ENCODE results near the gene B3GNT4. TPM values are rescaled to one million over a fixed set of nuclear protein-coding genes. Genes with fewer than 3 reads are reported as not detected.
A peak's percentile ranks its signal among the peaks of the same experiment; 100 is the strongest.
"Not testable (repeated sequence)": the region's sequence is repeated elsewhere in the genome, so short reads cannot be mapped to it uniquely, and the experiment has no call there.

The B3GNT4 gene
- total RNA-seq, 4 donors from 2014 or later: 0.24 to 0.37 TPM; not detected in 2

DNA sequence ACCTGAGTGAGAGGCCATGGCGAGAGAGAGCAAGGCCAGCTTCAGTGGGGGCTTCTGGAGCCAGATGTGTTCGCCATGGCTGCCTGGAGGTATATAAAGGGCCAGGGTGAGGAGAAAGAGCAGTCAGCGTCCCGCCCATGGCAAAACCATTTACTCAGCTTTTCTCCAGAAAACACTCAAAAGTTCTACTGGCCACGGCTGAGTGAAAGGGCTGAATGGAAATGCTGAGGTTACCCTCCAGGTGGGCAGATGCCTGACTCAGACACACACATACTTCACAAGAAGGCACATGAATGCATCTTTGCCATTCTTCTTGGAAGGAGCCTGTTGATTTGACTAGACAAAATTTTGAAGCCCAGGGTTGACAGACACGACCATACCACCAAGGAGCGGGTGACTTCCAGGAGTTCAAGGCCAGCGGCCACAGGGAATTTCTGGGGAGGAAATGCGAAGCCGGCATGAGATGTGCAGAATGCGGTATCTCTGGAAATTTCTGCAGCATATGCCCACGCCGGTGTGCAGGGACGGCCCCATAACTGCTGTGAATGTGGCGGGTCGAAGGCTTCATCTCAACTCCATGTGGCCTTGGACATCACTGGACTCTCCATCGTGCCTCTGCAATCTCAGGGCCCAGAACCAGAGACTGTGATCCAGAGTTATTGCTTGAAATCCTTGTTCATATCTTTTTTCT lies 29.2 kb upstream of the B3GNT4 start, which contains the start of gene IL31:
IL31 (minus strand) TSS at position 67 of the 691 bp plus-strand sequence; CDS start at position 18, 49 bp downstream.
- DNase-seq (ENCODE audit: low spot score) (no peak), ATAC-seq (ENCODE audit: low FRiP score) (no peak)
- no peak for TF ChIP-seq CTCF (IDR thresholded peaks at IDR 0.05)

GRCh38 chr12:122176473-122176872 lies 27.0 kb upstream of the B3GNT4 start:
- ATAC-seq (ENCODE audit: low FRiP score); DNase-seq (ENCODE audit: low spot score): not testable (repeated sequence)

- ATAC-seq (ENCODE audit: low FRiP score) (peak; percentile 60), DNase-seq (ENCODE audit: low spot score) (no peak)
- no peak for TF ChIP-seq CTCF (IDR thresholded peaks at IDR 0.05)
Measured at GRCh38 chr12:122182887-122183587, 20.5 kb upstream of the B3GNT4 start, which contains the start of gene LRRC43. Gene LRRC43, plus strand, starts transcription at chr12:122183123. Its CDS starts 22 bp downstream, at chr12:122183145.

DNA sequence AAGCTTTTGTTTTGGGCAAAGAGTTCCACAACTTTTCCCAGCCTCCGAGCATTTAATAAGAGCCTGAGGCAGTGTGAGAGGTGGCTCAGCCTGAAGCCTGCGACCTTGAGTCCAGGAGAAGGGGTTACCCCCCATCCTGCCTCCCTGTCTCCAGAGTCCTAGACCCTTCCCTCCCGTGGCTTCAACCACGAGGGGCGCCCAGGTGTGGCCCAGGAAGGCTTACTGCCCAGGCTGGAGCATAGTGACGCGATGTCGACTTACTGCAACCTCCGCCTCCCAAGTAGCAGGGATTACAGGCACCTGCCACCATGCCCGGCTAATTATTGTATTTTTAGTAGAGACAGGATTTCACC lies 19.9 kb upstream of the B3GNT4 start:
- ATAC-seq (ENCODE audit: low FRiP score) (no peak), DNase-seq (ENCODE audit: low spot score) (no peak)
- TF ChIP-seq CTCF (IDR thresholded peaks at IDR 0.05): no peak

- TF ChIP-seq CTCF (IDR thresholded peaks at IDR 0.05): no peak
- ATAC-seq (ENCODE audit: low FRiP score): no peak
- no peak for DNase-seq (ENCODE audit: low spot score)
Measured at GRCh38 chr12:122184517-122184916, 19.0 kb upstream of the B3GNT4 start.

GRCh38 chr12:122185079-122185478 lies 18.4 kb upstream of the B3GNT4 start:
- no peak for TF ChIP-seq CTCF (IDR thresholded peaks at IDR 0.05)
- ATAC-seq (ENCODE audit: low FRiP score) (no peak), DNase-seq (ENCODE audit: low spot score) (no peak)

DNA sequence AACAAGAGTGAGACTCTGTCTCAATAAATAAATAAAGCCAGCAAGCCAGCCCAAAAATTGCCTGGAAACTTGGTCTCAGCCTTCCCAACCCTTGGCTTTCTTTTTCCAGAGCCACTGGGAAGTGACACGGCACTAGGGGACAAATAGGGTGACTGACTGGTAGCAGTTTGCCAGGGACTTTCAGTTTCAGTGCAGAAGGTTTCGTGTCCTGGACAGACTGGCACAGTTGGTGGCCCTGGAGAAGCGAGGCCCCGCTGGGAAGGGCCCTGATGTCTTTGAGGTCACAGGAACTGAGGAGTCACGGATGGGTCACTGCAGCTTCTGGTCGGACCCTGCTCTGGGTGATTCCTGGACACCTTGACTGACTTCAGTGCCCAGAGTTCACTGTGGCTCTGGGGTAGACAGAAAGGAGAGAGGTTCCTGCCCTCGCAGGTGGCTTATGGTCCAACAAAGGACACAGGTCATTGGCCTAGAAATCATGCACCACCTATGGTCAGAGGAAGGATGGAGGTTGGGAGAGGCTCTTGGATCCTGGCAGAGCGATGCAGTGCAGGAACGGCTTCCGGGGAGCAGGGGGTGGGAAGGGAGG lies 17.9 kb upstream of the B3GNT4 start:
- ATAC-seq (ENCODE audit: low FRiP score) (no peak), DNase-seq (ENCODE audit: low spot score) (no peak)
- no peak for TF ChIP-seq CTCF (IDR thresholded peaks at IDR 0.05)
